Spleen (tissue), 11 donors: ENCODE results near the gene MRO. TPM values are rescaled to one million over a fixed set of nuclear protein-coding genes. Genes with fewer than 3 reads are reported as not detected.

Experiments
- DNase-seq: peaks from one replicate; pipeline ENCODE4 v3.0.0-alpha.2; 2020
- H3K27ac ChIP-seq, 8 donors: fragments of 200-600 bp; sonication (generic) in 7 of 8; 1 replicate in 4 of 8; 2 replicates in 4 of 8; pipeline versions ENCODE4 v1.5.0 to v1.8.0; 2016 to 2021; ENCODE audit warnings: inconsistent platforms in 4 of 8, mild to moderate bottlenecking in 4 of 8, moderate library complexity in 1 of 8
- H3K27me3 ChIP-seq, 7 donors: fragments of 200-600 bp; sonication (generic) in 6 of 7; replicated peaks in 1 of 7; 1 replicate in 4 of 7; 2 replicates in 3 of 7; pipeline versions ENCODE4 v1.5.0 to v1.8.0; 2016 to 2021; ENCODE audit warnings: inconsistent platforms in 3 of 7, mild to moderate bottlenecking in 1 of 7
- H3K36me3 ChIP-seq, 6 donors: fragments of 200-600 bp; sonication (generic) in 5 of 6; 1 replicate in 4 of 6; 2 replicates in 2 of 6; pipeline versions ENCODE4 v1.5.0 to v1.8.0; 2016 to 2021; ENCODE audit warnings: inconsistent platforms in 2 of 6
- H3K4me1 ChIP-seq, 6 donors: fragments of 200-600 bp; sonication (generic) in 5 of 6; 1 replicate in 3 of 6; 2 replicates in 3 of 6; pipeline versions ENCODE4 v1.5.0 to v1.8.0; 2016 to 2021; ENCODE audit warnings: inconsistent platforms in 3 of 6
- H3K4me3 ChIP-seq, 8 donors: fragments of 200-600 bp; sonication (generic) in 7 of 8; 1 replicate in 4 of 8; 2 replicates in 4 of 8; pipeline versions ENCODE4 v1.5.0 to v1.8.0; 2016 to 2021; ENCODE audit warnings: inconsistent platforms in 4 of 8, mild to moderate bottlenecking in 4 of 8, moderate library complexity in 2 of 8
- H3K9me3 ChIP-seq, 8 donors: fragments of 200-600 bp; sonication (generic) in 7 of 8; 1 replicate in 4 of 8; 2 replicates in 4 of 8; pipeline versions ENCODE4 v1.5.0 to v1.8.0; 2016 to 2021; ENCODE audit warnings: inconsistent platforms in 4 of 8
- CTCF ChIP-seq, 11 experiments: fragments of 200-600 bp in 7 of 11; fragments of 450-650 bp in 4 of 11; sonication (generic) in 4 of 11; IDR thresholded peaks in 8 of 11; conservative IDR thresholded peaks in 3 of 11; 1 replicate in 7 of 11; 2 replicates in 4 of 11; pipeline versions ENCODE4 v1.4.0 to v1.8.0; 2016 to 2021; ENCODE audit warnings: antibody characterized with exemption in 11 of 11, inconsistent platforms in 4 of 11, mild to moderate bottlenecking in 1 of 11
- POLR2A ChIP-seq, 3 donors: fragments of 450-650 bp; IDR thresholded peaks; one replicate each; pipeline ENCODE4 v1.5.1; 2017; ENCODE audit warnings: antibody characterized with exemption in 3 of 3, mild to moderate bottlenecking in 1 of 3
- POLR2AphosphoS5 ChIP-seq, 3 donors: sonication (generic); formaldehyde crosslinking; IDR thresholded peaks; one replicate each; pipeline ENCODE4 v1.5.1; 2017; ENCODE audit warnings: antibody characterized with exemption in 3 of 3
- WGBS, 5 donors: extraction: QIAGEN DNeasy Blood & Tissue Kit in 3 of 5; methylation state at CpG; one replicate each; pipeline versions ENCODE4 v1.1.5 to v1.1.7; 2013 to 2018; 5-methylcytosine and 5-hydroxymethylcytosine counted together
- intact Hi-C: fragments of 100-400 bp; cut with DNase I; formaldehyde crosslinking; loops from one replicate; pipeline ENCODE4 v1.15.0; 2023; ENCODE audit warnings: low total_unique reads
- polyA plus RNA-seq, 3 donors: library from polyadenylated mRNA; stranded (reverse); fragments of 200-250 nt; gene quantifications; one replicate each; pipeline ENCODE4 v1.2.1, GENCODE V29; 2013
- total RNA-seq, 7 donors: library from RNA; depleted of rRNA in 3 of 7; stranded (reverse); fragments of >200 nt in 3 of 7; fragmentation: NEBNext Ultra II Directional in 4 of 7; extraction: Animal tissue kit (Norgen Biotek cat#: 25700) in 4 of 7; gene quantifications; one replicate each; pipeline versions ENCODE4 v1.1.0 to v1.2.1, GENCODE V29; 2016 to 2021
- donor health status: healthy with polysubstance abuse.
- donor health status: DM: no; HTN: no; CAD: no; lungs with moderate emphysema.
- donor health status: DM: no; HTN: no; CAD: no.
- donor health status: Bipolar disorder and iron deficiency.
- donor health status: healthy.
- donor health status: DM: no; HTN: no; CAD: no.
- donor health status: DM: yes; HTN: yes; CAD: no.

Gene MRO
- total and polyA plus RNA-seq, 10 donors = 0.48 to 8.1 (median 4.1) TPM

DNA sequence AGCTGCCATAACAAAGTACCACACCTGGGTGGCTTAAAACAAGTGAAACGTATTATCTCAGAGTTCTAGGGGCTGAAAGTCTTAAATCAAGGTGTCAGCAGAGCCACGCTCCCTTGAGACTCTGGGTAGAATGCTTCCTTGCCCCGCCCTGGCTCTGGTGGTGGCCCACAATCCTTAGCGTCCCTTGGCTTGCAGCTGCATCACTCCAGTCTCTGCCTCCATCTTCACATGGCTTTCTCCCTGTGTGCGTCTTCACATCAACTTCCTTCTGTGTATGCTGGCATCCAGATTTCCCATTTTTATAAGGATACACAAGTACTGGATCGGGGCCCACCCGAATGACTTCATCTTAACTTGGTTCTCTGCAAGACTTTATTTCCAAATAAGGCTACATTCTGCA, 62.5 kb downstream of the MRO start:
- WGBS, 5 donors = 71 to 85% (median 82%) methylated on average over 7 of the region's 7 CpGs
- peaks cover 0 to 34% (median 0%) of the 10 kb centered on the region in 7 donors for H3K27me3 ChIP-seq
- H3K27ac ChIP-seq = no peak overlapping the region
- intact Hi-C loops = no loop called here
- TF ChIP-seq POLR2A (IDR thresholded peaks at IDR 0.05) = no peak
- TF ChIP-seq CTCF (IDR thresholded peaks at IDR 0.05 in 8 of 11, conservative IDR thresholded peaks at IDR 0.05 in 3 of 11) = no peak
- TF ChIP-seq POLR2AphosphoS5 (IDR thresholded peaks at IDR 0.05) = no peak
- no peak for DNase-seq
- H3K4me3 ChIP-seq = no peak overlapping the region
- H3K4me1 ChIP-seq = no peaks in the 10 kb centered on the region
- peaks cover 0 to 4% (median 0%) of the 10 kb centered on the region in 8 donors for H3K9me3 ChIP-seq
- no peaks in the 10 kb centered on the region for H3K36me3 ChIP-seq

- intact Hi-C loops = no loop called here
- H3K4me1 ChIP-seq = no peaks in the 10 kb centered on the region
- H3K27me3 ChIP-seq = peaks cover 0 to 30% (median 0%) of the 10 kb centered on the region in 7 donors
- no peak overlapping the region for H3K4me3 ChIP-seq
- H3K9me3 ChIP-seq = peaks cover 0 to 4% (median 0%) of the 10 kb centered on the region in 8 donors
- WGBS, 5 donors = 82 to 94% (median 89%) methylated on average over 3 of the region's 3 CpGs
- TF ChIP-seq POLR2AphosphoS5 (IDR thresholded peaks at IDR 0.05) (no peak), POLR2A (IDR thresholded peaks at IDR 0.05) (no peak)
- no peak overlapping the region for H3K27ac ChIP-seq
- no peaks in the 10 kb centered on the region for H3K36me3 ChIP-seq
- no peak for DNase-seq
Observed at GRCh38 chr18:50754297-50754696, 65.5 kb downstream of the MRO start.

- 23 to 79% (median 44%) methylated on average over 1 of the region's 1 CpG for WGBS, 5 donors
- intact Hi-C loops = no loop called here
Observed at GRCh38 chr18:50753311-50753710, 66.5 kb downstream of the MRO start.

GRCh38 chr18:50751947-50752346, 67.9 kb downstream of the MRO start:
- no peak for TF ChIP-seq POLR2AphosphoS5 (IDR thresholded peaks at IDR 0.05)
- no peak for TF ChIP-seq POLR2A (IDR thresholded peaks at IDR 0.05)
- no peak for TF ChIP-seq CTCF (IDR thresholded peaks at IDR 0.05 in 8 of 11, conservative IDR thresholded peaks at IDR 0.05 in 3 of 11)
- WGBS, 5 donors = 77 to 96% (median 82%) methylated on average over 1 of the region's 1 CpG
- DNase-seq = no peak
- Histone ChIP-seq H3K27me3 (peaks cover 0 to 35% (median 0%) of the 10 kb centered on the region in 7 donors), H3K27ac (no peak overlapping the region), H3K9me3 (peaks cover 0 to 4% (median 0%) of the 10 kb centered on the region in 8 donors), H3K4me1 (no peaks in the 10 kb centered on the region), H3K4me3 (no peak overlapping the region), H3K36me3 (no peaks in the 10 kb centered on the region)
- intact Hi-C loops = no loop called here

More at GRCh38 chr18:50753311-50753710, 66.5 kb downstream of the MRO start:
- TF ChIP-seq CTCF (IDR thresholded peaks at IDR 0.05 in 8 of 11, conservative IDR thresholded peaks at IDR 0.05 in 3 of 11) (no peak), POLR2AphosphoS5 (IDR thresholded peaks at IDR 0.05) (no peak)
- no peaks in the 10 kb centered on the region for H3K36me3 ChIP-seq
- H3K9me3 ChIP-seq = peaks cover 0 to 4% (median 0%) of the 10 kb centered on the region in 8 donors
- H3K4me3 ChIP-seq = no peak overlapping the region
- H3K4me1 ChIP-seq = no peaks in the 10 kb centered on the region
- no peak for DNase-seq
- H3K27ac ChIP-seq = no peak overlapping the region
- peaks cover 0 to 39% (median 0%) of the 10 kb centered on the region in 7 donors for H3K27me3 ChIP-seq

GRCh38 chr18:50751490-50751889, 68.3 kb downstream of the MRO start:
- WGBS, 5 donors = 45 to 60% (median 54%) methylated on average over 5 of the region's 5 CpGs
- intact Hi-C loops = no loop called here

More at GRCh38 chr18:50751490-50751889, 68.3 kb downstream of the MRO start:
- no peak for TF ChIP-seq POLR2A (IDR thresholded peaks at IDR 0.05)
- no peak for TF ChIP-seq POLR2AphosphoS5 (IDR thresholded peaks at IDR 0.05)
- Histone ChIP-seq H3K27ac (no peak overlapping the region), H3K27me3 (peaks cover 0 to 33% (median 0%) of the 10 kb centered on the region in 7 donors), H3K9me3 (peaks cover 0 to 4% (median 0%) of the 10 kb centered on the region in 8 donors), H3K36me3 (no peaks in the 10 kb centered on the region), H3K4me3 (no peak overlapping the region), H3K4me1 (no peaks in the 10 kb centered on the region)
- no peak for DNase-seq
